T1000 (cell line): ENCODE measurements around the gene PADI1.

Experiments used
- DNase-seq: peaks from one replicate; lab custom pipeline; 2025; ENCODE audit warnings: mixed read lengths; lab: John Stamatoyannopoulos, UW

The PADI1 gene, protein sequence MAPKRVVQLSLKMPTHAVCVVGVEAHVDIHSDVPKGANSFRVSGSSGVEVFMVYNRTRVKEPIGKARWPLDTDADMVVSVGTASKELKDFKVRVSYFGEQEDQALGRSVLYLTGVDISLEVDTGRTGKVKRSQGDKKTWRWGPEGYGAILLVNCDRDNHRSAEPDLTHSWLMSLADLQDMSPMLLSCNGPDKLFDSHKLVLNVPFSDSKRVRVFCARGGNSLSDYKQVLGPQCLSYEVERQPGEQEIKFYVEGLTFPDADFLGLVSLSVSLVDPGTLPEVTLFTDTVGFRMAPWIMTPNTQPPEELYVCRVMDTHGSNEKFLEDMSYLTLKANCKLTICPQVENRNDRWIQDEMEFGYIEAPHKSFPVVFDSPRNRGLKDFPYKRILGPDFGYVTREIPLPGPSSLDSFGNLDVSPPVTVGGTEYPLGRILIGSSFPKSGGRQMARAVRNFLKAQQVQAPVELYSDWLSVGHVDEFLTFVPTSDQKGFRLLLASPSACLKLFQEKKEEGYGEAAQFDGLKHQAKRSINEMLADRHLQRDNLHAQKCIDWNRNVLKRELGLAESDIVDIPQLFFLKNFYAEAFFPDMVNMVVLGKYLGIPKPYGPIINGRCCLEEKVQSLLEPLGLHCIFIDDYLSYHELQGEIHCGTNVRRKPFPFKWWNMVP

DNA sequence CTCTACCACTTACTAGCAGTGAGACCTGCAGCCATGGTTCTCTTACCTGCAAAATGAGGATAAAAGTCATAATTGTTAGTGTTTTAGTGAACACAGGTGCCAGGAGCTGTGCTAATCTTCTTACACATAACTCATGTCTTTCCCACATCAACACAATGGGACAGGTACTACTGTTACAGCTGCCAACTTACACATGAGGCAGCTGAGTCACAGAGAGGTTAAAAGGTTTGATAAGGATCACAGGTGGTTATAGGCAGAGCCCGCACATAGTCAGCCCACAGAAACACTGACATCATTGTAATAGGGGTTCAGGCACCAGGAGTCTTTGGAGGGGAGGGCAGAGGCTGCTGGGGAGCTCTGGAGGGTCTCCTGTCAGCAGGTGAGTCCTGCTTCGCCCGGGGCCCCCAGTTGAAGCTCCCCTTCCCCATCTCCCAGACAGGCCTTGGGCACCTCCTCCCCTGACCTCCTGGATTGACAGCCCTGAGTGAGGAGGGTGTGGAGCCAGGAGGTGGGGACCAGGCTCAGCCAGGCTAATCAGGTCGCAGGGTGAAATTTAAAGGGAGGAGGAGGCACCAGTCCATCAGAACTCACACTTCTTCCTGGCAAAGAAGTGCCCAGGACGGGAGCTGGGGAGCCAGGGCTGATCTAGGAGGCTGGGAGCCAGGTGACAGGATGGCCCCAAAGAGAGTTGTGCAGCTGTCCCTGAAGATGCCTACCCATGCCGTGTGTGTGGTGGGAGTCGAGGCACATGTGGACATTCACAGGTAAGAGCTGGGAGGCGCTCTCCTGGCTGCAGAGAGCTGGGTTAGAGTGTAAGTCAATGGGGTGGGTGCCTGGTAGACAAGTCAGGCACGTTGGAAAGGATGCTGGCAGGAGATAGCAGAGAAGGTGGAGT is at the start of gene PADI1:
Gene PADI1, plus strand, starts transcription at position 583 of the 895 bp plus-strand sequence. Its CDS starts 90 bp downstream, at position 673.
- no peak for DNase-seq

DNA sequence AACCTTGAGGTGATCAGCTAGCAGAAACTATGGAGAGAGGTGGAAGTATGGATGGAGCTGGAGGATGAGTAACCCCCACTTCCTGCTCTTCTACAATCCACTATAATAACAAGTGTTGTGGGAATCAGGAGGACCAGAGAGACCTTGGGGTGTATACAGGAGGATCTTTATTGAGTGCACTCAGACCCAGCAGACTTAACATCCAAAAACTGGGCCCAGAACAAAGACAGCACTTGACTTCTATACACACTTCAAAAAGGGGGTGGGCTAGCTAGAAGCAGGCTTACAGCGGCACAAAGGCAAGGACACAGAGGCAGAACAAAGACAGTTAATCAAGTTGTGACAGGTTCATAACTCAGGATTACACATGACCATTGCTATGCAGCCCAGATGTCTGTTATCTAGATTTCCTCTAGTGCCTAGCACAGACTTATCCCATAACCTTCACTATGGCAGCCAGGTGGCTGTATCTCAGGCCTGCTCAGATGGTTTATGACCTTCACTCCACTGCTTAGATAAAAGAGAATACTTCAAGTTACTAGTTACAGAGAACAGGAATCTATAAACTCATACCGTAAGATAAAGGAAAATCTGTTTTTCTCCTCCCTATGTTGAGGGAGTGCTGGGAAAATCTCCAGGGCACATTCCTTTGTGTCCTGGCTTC is 49.5 kb upstream of the PADI1 start:
- no peak for DNase-seq

DNA sequence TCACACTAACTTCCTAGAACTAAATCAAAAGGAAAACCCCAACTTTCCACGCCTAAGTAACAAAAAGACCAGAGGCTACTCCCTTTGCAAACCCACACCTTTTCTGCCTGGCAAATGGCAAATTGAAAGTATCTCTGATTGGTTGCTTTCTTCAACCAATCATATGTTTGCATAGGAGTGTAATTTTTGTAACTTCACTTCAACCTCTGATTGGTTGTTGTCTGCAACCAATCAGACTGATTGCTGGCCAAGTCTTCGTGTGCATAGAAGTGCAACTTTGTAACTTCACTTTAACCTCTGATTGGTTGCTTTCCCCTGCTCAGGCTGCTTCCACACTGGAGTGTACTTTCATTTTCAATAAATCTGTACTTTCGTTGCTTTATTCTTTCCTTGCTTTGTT is 48.8 kb upstream of the PADI1 start:
- DNase-seq: no peak

DNA sequence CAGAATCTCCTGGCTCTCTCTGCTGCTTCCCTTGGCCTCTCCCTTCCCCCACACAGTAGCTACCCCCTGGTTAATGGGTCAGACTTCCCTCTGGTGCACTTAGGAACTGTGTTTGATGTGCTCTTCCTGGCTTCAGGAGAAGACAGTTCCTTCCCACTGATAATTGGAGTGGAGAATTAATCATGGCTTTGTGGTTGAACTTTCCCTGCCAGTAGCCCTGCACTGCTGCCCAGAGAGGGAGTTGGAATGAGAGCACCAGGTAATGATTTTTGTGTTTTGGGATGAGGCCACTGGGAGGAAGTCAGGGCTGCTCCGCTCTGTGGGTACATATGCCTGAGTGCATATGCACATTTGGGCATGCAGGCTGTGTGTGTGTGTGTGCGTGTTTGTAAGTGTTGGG is 46.0 kb upstream of the PADI1 start:
- no peak for DNase-seq

DNA sequence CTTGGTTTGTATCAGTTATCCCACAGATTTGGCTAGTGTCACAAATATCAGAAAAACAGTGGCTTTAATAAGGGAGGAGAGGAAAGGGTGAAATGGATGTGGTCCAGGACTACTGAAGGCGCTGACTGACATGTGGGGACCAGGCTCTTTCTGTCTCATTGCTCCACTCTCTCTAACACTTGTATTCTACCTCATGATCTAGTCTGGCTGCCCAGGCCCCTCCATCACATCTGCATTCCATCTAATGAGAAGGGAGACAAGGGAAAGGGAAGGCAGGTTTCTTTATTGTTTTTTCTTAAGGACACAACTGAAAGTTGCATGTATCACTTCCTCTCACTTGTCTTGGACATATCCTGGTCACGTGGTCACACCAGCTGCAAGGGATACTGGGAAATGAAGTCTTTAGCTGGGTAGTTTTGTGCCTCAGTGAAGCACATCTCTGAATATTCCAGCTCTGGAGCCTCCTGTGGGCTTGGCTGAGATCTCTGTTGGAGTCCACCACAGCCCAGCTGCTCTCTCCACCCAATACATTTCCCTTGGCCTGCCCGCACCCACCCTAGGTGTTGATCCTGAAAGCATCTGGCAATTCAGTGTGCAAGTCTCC is 43.7 kb upstream of the PADI1 start:
- no peak for DNase-seq

DNA sequence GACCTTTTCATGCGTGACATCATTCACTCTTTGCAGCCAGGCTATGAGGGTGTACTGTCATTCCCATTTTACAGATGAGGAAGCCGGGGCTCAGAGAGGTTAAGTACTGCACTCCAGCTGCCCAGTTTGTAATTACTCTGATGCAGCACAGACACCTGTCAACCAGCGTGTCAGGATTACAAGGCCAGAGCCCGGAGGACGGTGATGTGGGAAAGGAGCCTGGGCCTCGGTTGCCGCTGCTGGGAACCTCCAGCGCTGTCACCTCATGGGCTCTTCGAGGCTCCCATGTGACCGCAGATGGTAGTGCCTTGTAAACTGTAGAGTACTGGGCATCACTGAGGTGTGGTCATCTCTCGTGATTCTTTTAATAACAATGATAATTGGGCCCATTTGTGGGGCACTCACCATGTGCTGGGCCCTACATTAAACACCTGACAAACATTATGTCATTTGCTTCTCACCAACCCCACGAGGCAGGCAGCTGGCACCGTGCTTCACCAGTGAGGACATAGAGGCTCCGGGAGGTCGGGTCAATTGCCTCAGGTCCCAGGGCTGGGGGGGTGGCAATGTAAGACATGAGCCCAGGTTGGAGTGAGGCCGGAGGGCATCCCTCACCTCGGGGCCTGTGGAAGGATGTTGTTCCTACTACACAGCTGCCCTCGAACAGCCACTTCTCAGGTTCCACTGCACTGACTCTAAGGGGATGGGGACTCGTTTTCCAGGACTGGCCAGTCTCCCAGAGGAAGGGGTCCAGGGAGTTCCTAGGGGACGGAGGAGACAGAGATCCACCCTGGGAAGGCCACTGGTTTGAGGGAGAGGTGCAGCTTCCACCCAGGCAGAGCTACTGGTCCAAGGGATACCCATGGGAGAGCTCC is 42.8 kb upstream of the PADI1 start:
- DNase-seq: no peak

DNA sequence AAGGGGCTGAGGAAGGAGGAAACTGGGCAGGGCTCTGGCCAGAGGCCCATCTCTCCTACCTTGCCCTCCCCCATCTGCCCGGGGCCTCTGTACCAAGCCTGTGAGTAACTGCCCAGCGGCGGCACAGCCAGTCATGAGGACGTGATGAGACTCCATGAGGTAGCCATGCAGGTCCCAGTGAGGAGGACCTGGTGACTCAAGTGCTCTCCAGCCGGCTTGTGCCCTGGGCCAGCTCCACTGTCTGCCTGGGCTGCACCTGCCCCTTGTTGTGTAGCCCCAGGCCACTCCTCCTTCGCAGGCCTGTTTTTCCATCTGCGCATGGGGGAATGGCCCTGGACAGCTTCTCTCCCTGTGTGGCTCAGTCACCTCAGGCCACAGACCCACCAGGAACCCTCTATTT is 42.0 kb upstream of the PADI1 start:
- no peak for DNase-seq

DNA sequence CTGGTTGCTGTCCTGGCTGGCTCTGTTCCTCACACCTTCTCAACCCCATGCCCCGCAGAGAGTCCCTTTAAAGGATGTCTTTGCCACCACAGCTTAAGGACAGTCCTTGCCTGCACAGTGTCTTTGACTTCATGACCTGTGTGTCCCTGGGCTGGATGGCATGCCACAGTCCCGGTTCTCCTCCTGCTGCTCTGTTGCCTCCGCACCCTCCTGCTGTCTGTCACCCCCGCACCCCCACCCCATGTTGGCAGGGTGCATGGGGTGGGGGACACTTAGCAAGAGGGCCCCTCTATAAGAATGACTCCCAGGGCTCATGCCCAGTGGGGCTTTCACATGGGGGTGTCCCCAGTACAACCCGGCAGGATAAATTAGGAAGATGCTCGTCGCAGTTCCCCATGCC is 41.6 kb upstream of the PADI1 start:
- DNase-seq: no peak

DNA sequence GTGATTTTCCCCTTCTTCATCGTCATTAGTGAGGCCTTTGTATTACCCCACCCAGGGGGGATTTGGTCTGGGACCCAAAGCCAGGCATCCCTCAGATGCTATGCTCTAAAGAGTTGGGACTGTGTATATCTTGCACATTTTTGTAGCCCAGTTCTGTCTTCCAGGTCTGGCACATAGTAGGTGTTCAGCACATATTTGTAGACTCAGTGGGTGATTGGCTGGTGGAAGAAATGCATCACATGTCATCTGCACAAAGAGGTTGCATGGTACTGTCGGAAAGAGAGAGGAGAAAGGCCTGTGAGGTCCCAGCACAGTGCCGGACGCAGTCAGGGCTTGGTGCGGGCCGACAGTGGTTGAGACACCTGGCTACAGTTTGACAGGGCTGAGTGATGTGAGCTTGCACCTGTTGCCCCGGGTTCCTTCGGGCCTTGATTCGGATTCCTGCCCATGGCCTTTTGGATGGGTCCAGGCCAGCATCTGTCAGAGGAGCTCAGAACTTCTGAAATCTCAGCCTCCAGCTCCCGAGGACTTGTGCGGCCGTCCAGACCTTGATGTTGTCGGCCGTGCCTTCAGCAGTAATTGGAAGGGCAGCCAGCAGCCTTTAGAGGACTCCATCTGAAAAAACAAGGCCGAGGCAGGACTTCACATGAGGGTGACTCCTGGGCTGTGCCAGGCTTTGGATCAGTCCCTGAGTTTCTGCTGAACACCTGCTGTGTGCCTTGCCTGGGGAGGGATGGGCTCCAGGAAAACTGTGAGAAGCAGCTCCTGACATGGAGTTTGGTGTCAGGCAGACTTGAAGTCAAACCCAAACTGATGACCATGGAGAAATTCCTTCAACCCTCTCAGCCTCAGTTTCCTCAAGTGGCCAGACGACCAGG is 40.9 kb upstream of the PADI1 start:
- DNase-seq: no peak

DNA sequence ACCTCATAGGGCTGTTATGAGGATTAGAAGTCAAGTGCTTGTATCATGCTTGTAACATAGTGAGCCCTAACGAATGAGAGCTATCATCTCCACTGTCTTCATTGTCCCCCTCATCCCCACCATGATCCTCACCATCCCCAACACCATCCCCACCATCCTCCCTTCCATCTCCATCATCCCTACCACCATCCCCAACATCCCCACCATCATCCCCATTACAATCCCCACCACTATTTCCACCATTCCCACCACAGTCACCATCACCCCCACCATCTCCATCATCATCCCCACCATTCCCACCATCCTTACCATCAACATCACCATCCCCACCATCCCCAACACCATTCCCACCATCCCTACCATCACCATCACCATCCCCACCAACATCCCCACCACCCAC is 39.1 kb upstream of the PADI1 start:
- DNase-seq: no peak

DNA sequence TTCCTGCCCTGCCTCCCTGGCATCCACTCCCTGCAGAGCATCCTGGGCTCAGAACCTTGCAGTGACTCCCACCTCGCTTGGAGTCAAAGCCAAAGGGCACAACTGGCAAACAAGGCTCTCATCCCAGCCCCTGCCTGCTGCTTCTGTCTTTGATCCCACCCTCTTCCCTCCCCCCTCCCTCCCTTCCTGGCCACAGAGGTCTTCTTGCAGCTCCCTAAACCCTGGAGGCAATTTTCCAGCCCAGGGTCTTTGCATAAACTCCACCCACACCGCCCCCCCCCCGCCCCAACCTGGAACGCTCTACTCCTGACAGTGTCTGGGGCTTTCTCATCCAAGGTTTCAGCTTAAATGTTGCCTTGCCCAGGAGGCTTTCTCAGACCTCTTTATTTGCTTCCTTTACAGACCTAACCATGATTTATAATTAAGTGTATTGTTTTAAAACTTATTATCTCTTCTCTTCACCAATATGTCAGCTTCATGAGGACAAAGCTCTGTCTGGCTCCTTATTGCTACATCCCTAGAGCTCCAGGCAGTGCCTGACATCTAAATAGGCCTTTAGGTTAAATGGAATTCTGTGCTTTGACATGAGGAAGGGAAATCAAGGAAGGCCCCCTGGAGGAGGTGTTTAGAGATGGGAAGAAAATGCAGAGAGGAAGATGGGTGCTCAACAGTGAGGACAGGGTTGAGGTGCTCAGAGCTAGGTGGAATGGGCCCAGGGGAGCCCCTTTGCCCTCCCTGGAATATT is 37.7 kb upstream of the PADI1 start:
- DNase-seq: no peak

DNA sequence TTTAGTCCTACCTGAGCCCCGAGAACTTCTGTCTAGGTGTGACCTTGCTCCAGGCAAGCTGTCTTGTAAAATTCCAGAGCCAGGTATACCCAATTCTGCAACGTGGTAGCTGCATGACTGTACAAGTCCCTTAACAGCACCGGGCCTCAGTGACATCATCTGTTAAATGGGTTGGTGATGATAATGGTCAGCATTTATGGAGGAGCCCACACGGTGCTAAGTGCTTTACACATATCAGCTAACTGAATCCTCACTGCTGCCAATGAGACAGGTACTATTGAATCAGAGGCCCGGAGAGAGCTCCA is 37.2 kb upstream of the PADI1 start:
- no peak for DNase-seq

DNA sequence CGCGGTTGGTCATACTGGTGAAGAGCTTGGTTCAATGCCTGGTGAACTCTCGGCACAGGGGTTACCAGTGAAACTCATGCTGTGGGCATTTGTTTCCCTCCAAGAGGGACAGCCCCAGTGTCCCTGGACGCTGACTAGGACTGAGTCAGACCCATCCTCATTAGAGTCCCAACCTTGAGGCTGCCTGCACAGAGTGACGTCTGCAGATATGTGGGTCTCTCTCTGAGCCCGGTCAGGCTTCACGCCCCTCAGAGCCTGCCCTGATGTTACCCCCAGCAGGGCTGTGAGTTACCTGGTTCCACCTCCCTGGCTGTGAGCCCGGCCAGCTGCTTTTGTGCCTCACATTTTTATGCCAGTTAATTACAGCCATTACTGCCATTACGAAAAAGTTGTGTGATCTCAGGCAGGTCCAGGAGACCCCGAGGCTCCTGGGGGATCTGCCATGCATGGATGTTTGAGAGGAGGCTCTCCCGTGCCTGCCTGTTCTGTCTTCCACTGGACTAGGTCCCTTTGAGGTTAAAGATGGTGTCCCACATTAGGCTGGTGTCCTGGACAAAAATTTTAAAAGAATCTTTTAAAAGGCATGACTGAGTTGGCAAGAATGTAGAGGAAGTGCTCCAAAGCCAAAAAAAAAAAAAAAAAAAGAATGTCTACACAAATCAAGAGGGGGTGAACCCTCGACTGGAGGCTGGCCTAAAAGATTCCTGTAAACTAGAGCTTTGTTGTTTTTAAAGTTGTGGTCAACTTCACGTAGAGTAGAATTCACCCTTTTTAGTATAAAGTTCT is 36.6 kb upstream of the PADI1 start:
- DNase-seq: no peak

DNA sequence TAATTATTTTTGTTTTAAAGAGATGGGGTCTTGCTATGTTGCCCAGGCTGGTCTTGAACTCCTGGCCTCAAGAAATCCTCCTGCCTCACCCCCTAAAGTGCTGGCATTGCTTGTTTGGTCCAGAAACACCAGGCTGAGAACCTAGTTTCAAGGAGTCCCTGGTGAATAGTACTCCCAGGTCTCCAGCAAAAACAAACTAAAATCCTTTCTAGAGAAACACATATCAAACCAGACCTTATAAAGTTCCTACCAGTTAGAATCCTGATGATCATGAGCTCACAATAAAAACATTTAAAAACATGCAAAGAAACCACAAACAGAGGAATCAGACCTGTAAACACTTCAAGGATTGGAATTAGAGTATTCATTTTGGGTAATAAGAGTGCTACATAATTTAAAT is 34.4 kb upstream of the PADI1 start:
- no peak for DNase-seq

DNA sequence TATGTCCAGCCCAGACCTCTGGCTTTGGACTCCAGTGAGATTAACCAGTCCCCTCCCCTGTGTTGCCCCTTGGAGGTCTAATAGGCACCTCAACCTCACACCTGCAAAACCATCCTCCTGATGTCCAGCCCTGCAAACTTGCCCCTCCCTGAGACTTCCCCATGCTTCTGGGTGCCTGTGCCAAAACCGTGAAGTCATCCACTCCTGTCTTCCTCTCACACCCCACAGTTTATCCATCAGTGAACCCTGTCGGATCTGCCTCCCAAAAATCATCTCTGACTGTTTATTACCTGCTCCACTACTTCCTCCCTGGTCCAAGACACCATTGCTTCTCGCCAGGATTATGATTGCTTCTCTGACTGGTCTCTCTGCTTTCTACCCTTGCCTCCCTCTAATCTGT is 31.7 kb upstream of the PADI1 start:
- DNase-seq: no peak

DNA sequence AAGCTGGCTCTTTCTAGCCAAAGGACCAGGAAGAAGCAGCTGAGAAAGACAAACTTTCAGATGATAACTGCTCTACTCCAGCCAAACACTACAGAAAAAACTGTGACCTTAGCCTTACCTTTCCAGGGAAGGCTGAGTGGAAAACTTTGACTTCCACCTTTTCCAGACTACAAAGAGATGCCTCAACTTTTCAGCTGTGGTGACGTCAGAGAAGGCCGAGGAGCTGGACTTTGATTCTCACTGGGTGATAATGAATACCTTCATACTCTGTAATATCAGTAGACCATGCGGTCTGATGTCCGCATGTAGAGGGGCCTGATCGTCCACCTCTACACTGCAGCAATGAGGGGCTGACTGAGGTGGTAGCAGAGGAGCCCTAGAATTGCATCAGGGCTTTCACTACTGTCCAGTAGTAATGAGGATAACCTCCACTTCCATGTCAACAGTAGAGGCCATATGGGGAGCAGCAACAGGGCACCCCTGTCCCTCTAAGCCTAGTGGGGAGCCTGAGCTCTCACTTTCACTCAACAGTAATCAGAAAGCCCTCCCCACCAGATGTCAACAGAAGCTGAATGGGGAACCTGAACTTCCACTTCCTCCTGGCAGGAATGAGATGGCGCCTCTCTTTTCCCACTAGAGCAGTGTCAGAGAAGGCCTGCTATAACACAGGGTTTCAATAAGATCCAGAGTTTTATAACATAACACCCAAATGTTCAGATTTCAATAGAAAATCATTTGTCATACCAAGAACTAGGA is 28.4 kb upstream of the PADI1 start:
- no peak for DNase-seq

DNA sequence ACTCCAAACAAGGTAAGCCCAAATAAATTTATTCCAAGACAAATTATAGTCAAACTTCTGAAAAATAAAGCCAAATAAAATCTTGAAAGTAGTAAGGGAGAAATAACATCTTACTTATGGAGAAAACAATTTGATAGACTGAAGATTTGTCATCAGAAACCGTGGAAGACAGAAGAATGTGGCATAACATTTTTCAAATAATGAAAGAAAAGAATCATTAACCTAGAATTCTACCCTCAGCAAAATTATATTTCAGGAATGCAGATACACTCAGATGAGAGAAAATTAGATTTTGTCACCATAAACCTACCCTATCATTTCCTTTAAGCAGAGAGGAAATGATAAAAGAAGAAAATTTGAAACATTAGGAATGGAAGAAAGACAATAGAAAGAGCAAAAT is 27.3 kb upstream of the PADI1 start:
- no peak for DNase-seq
